ENCODE data around the gene VIM.
"Not testable (repeated sequence)": the region's sequence is repeated elsewhere in the genome, so short reads cannot be mapped to it uniquely, and the experiment has no call there.

The VIM gene

GRCh38 chr10:17233286-17233991, 5.4 kb downstream of the VIM start:
- no peak for DNase-seq (ENCODE audit: low spot score)

GRCh38 chr10:17234431-17234945, 6.4 kb downstream of the VIM start:
- no peak for DNase-seq (ENCODE audit: low spot score)

- no peak for DNase-seq (ENCODE audit: low spot score)
These were observed 7.1 kb downstream of the VIM start for GRCh38 chr10:17235136-17235535.

GRCh38 chr10:17236468-17237148, 8.6 kb downstream of the VIM start:
- DNase-seq (ENCODE audit: low spot score), result no peak

- no peak for DNase-seq (ENCODE audit: low spot score)
These were observed 9.1 kb downstream of the VIM start for GRCh38 chr10:17237149-17237527.

- DNase-seq (ENCODE audit: low spot score), result no peak
These were observed 9.9 kb downstream of the VIM start for GRCh38 chr10:17237915-17238444.

GRCh38 chr10:17238445-17239291, 10.6 kb downstream of the VIM start:
- no peak for DNase-seq (ENCODE audit: low spot score)

GRCh38 chr10:17239345-17240085, 11.5 kb downstream of the VIM start:
- DNase-seq (ENCODE audit: low spot score), result no peak

GRCh38 chr10:17240096-17240495, 12.1 kb downstream of the VIM start:
- no peak for DNase-seq (ENCODE audit: low spot score)

GRCh38 chr10:17240616-17241015, 12.6 kb downstream of the VIM start:
- no peak for DNase-seq (ENCODE audit: low spot score)

- no peak for DNase-seq (ENCODE audit: low spot score)
These were observed 13.7 kb downstream of the VIM start for GRCh38 chr10:17241611-17242333.

GRCh38 chr10:17244700-17245365, 16.8 kb downstream of the VIM start:
- no peak for DNase-seq (ENCODE audit: low spot score)

- no peak for DNase-seq (ENCODE audit: low spot score)
These were observed 19.2 kb downstream of the VIM start for GRCh38 chr10:17247210-17247609.

- DNase-seq (ENCODE audit: low spot score), result no peak
These were observed 20.9 kb downstream of the VIM start for GRCh38 chr10:17248964-17249363.

- DNase-seq (ENCODE audit: low spot score), result no peak
These were observed 21.8 kb downstream of the VIM start for GRCh38 chr10:17249820-17250219.

GRCh38 chr10:17250736-17251135, 22.7 kb downstream of the VIM start:
- no peak for DNase-seq (ENCODE audit: low spot score)

GRCh38 chr10:17254543-17255050, 26.6 kb downstream of the VIM start:
- not testable (repeated sequence) for DNase-seq (ENCODE audit: low spot score)

GRCh38 chr10:17255512-17255911, 27.5 kb downstream of the VIM start:
- no peak for DNase-seq (ENCODE audit: low spot score)

- DNase-seq (ENCODE audit: low spot score), result no peak
These were observed 28.0 kb downstream of the VIM start for GRCh38 chr10:17256051-17256450.

- DNase-seq (ENCODE audit: low spot score), result no peak
These were observed 28.6 kb downstream of the VIM start for GRCh38 chr10:17256627-17257026.

All from putamen (tissue), 1 donor.